Neural cell (in vitro differentiated cells): Measurements from ENCODE around the gene SPRR2E. TPM values are rescaled to one million over a fixed set of nuclear protein-coding genes. Genes with fewer than 3 reads are reported as not detected.

Experiments used
- H2AFZ ChIP-seq: fragments of 200-600, 300-800 bp; sonication (generic), shearing (Covaris generic); 2 replicates; pipeline ENCODE4 v1.6.0; 2014; ENCODE audit warnings: low read depth, mild to moderate bottlenecking, antibody characterized with exemption, low read length, moderate library complexity
- H3F3A ChIP-seq: fragments of 200-600 bp; shearing (Covaris generic); 2 replicates; pipeline ENCODE4 v1.6.1; 2016; ENCODE audit warnings: mild to moderate bottlenecking, moderate library complexity, mixed read lengths, antibody characterized with exemption, low read length; ENCODE audit not compliant: insufficient read depth, poor library complexity, severe bottlenecking
- H3K27ac ChIP-seq: fragments of 200-600, 300-800 bp; sonication (generic), shearing (Covaris generic); 2 replicates; pipeline ENCODE4 v1.5.1; 2014; ENCODE audit warnings: mild to moderate bottlenecking, low read length, moderate library complexity
- H3K27me3 ChIP-seq: fragments of 300-800, 200-600 bp; sonication (generic), shearing (Covaris generic); 2 replicates; pipeline ENCODE4 v1.6.0; 2014; ENCODE audit warnings: mild to moderate bottlenecking, low read depth, low read length, moderate library complexity; ENCODE audit not compliant: insufficient read depth
- H3K36me3 ChIP-seq: fragments of 300-800, 200-600 bp; sonication (generic), shearing (Covaris generic); 2 replicates; pipeline ENCODE4 v1.5.1; 2014; ENCODE audit warnings: mild to moderate bottlenecking, antibody characterized with exemption, low read length, moderate library complexity; ENCODE audit not compliant: insufficient read depth
- H3K4me2 ChIP-seq: fragments of 300-800, 200-600 bp; sonication (generic), shearing (Covaris generic); 2 replicates; pipeline ENCODE4 v1.6.0; 2014; ENCODE audit warnings: mild to moderate bottlenecking, low read length
- H3K4me3 ChIP-seq: fragments of 300-800, 200-600 bp; sonication (generic), shearing (Covaris generic); 2 replicates; pipeline ENCODE4 v1.5.1; 2014; ENCODE audit warnings: mild to moderate bottlenecking, low read length, moderate library complexity
- H3K79me2 ChIP-seq: fragments of 200-600 bp; shearing (Covaris generic); replicated peaks from 2 replicates; pipeline ENCODE4 v1.6.0; 2014; ENCODE audit warnings: mild to moderate bottlenecking, low read length, moderate library complexity; ENCODE audit not compliant: insufficient read depth
- H3K9ac ChIP-seq: fragments of 300-800, 200-600 bp; sonication (generic), shearing (Covaris generic); 2 replicates; pipeline ENCODE4 v1.6.1; 2016; ENCODE audit warnings: mild to moderate bottlenecking, low read length, mixed read lengths
- H3K9me2 ChIP-seq: fragments of 200-600 bp; shearing (Covaris generic); 2 replicates; pipeline ENCODE4 v1.6.1; 2016; ENCODE audit warnings: mild to moderate bottlenecking, low read length, mixed read lengths; ENCODE audit not compliant: insufficient read depth
- H3K9me3 ChIP-seq: fragments of 200-600, 300-800 bp; sonication (generic), shearing (Covaris generic); 2 replicates; pipeline ENCODE4 v1.6.1; 2016; ENCODE audit warnings: mild to moderate bottlenecking, mixed run types, low read length, moderate library complexity, mixed read lengths
- H4K20me1 ChIP-seq: fragments of 200-600 bp; shearing (Covaris generic); 2 replicates; pipeline ENCODE4 v1.6.1; 2016; ENCODE audit warnings: mild to moderate bottlenecking, mixed run types; ENCODE audit not compliant: insufficient read depth
- CTCF ChIP-seq: fragments of 450-650 bp; IDR thresholded peaks from 2 replicates; pipeline ENCODE4 v1.5.1; 2014; ENCODE audit warnings: antibody characterized with exemption, mild to moderate bottlenecking, moderate library complexity; ENCODE audit not compliant: poor library complexity, severe bottlenecking
- EP300 ChIP-seq: fragments of 450-650 bp; conservative IDR thresholded peaks from 2 replicates; pipeline ENCODE4 v1.6.1; 2014; ENCODE audit warnings: antibody characterized with exemption, mild to moderate bottlenecking, moderate library complexity; ENCODE audit not compliant: poor library complexity, severe bottlenecking
- EZH2 ChIP-seq: fragments of 200-600, 300-800 bp; shearing (Covaris generic), sonication (generic); IDR thresholded peaks from 2 replicates; pipeline ENCODE4 v1.6.1; 2014; ENCODE audit warnings: antibody characterized with exemption, low read length, borderline replicate concordance, mild to moderate bottlenecking; ENCODE audit not compliant: insufficient read depth, poor library complexity, severe bottlenecking
- MXI1 ChIP-seq: fragments of 450-650 bp; conservative IDR thresholded peaks from 2 replicates; pipeline ENCODE4 v1.6.1; 2014; ENCODE audit warnings: antibody characterized with exemption, mild to moderate bottlenecking; ENCODE audit not compliant: poor library complexity, severe bottlenecking
- POLR2AphosphoS5 ChIP-seq: IDR thresholded peaks from 2 replicates; pipeline ENCODE4 v1.6.1; 2012
- RAD21 ChIP-seq: fragments of 450-650 bp; conservative IDR thresholded peaks from 2 replicates; pipeline ENCODE4 v1.6.1; 2014; ENCODE audit warnings: antibody characterized with exemption, mild to moderate bottlenecking, moderate library complexity
- REST ChIP-seq: IDR thresholded peaks from 2 replicates; pipeline ENCODE4 v1.6.1; 2012; ENCODE audit warnings: borderline replicate concordance
- SMC3 ChIP-seq: fragments of 450-650 bp; conservative IDR thresholded peaks from 2 replicates; pipeline ENCODE4 v1.6.1; 2014; ENCODE audit warnings: antibody characterized with exemption, mild to moderate bottlenecking, moderate library complexity; ENCODE audit not compliant: poor library complexity
- TAF1 ChIP-seq: IDR thresholded peaks from 2 replicates; pipeline ENCODE4 v1.6.1; 2012; ENCODE audit warnings: low read depth
- polyA plus RNA-seq: library from polyadenylated mRNA; depleted of rRNA; stranded (reverse); fragments of >200 nt; gene quantifications from 2 replicates; pipeline ENCODE4 v1.2.3, GENCODE V29; 2014

SPRR2E gene
- polyA plus RNA-seq, 1 donor from 2014 or later = not detected

- Histone ChIP-seq H3K79me2 (no peaks in the 10 kb centered on the region), H3K27me3 (no peaks in the 10 kb centered on the region), H2AFZ (no peak overlapping the region), H3K4me3 (no peak overlapping the region), H3K4me2 (no peak overlapping the region), H3K9me2 (no peaks in the 10 kb centered on the region), H3K36me3 (no peaks in the 10 kb centered on the region), H3F3A (no peaks in the 10 kb centered on the region), H3K27ac (no peak overlapping the region), H3K9me3 (no peaks in the 10 kb centered on the region), H4K20me1 (no peaks in the 10 kb centered on the region), H3K9ac (no peak overlapping the region)
- no peak for TF ChIP-seq CTCF
- TF ChIP-seq SMC3 = no peak
- TF ChIP-seq REST = no peak
- no peak for TF ChIP-seq RAD21
Observed at GRCh38 chr1:153140484-153140883, 46.2 kb upstream of the SPRR2E start.

GRCh38 chr1:153133743-153134142 lies 39.4 kb upstream of the SPRR2E start:
- TF ChIP-seq EP300 = no peak
- no peak for TF ChIP-seq TAF1
- TF ChIP-seq REST = no peak
- no peak for TF ChIP-seq EZH2
- TF ChIP-seq RAD21 = no peak
- no peak for TF ChIP-seq CTCF
- TF ChIP-seq SMC3 = no peak
- no peak for TF ChIP-seq POLR2AphosphoS5
- TF ChIP-seq MXI1 = no peak
- Histone ChIP-seq H3K9me3 (no peaks in the 10 kb centered on the region), H3F3A (no peaks in the 10 kb centered on the region), H3K79me2 (no peaks in the 10 kb centered on the region), H3K36me3 (no peaks in the 10 kb centered on the region), H3K27me3 (no peaks in the 10 kb centered on the region), H2AFZ (no peak overlapping the region), H3K27ac (no peak overlapping the region), H3K4me3 (no peak overlapping the region), H3K9ac (no peak overlapping the region), H3K4me2 (no peak overlapping the region), H3K9me2 (no peaks in the 10 kb centered on the region), H4K20me1 (no peaks in the 10 kb centered on the region)
